Vagina (tissue), 2 donors: ENCODE measurements around the gene ZRANB3.

Experiments used
- CTCF ChIP-seq, 3 experiments: fragments of 450-650 bp in 2 of 3; fragments of 200-600 bp in 1 of 3; sonication (generic) in 1 of 3; IDR thresholded peaks; one replicate each; pipeline ENCODE4 v1.5.1; 2017 to 2019; ENCODE audit warnings: antibody characterized with exemption in 3 of 3, mild to moderate bottlenecking in 2 of 3, moderate library complexity in 2 of 3
- POLR2AphosphoS5 ChIP-seq, 2 donors: sonication (generic); formaldehyde crosslinking; IDR thresholded peaks; one replicate each; pipeline ENCODE4 v1.9.0; 2017; ENCODE audit warnings: antibody characterized with exemption in 2 of 2, mild to moderate bottlenecking in 2 of 2, low read depth in 1 of 2; ENCODE audit not compliant: insufficient read depth in 1 of 2

DNA sequence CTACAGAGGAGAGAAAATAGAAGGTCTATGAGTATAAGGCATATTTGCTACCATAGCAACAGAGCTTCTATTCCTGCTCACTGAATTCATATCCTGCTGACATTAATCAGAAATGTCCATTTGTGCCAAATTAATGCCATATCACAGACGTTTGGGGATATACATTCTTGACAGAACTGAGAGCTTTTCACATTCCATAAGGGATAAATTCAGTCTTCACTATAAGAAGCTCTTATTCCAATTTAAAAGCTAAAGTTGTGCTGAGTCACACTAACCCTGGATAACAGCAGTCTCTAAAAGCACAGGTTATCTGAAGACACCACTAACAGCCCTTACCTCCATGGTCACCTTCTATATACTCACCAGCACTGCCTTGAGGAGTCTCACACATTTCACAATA lies 300.9 kb downstream of the ZRANB3 start:
- TF ChIP-seq CTCF (IDR thresholded peaks at IDR 0.05) (no peak), POLR2AphosphoS5 (IDR thresholded peaks at IDR 0.05; ENCODE audit: insufficient read depth in 1 of 2, low read depth in 1 of 2) (no peak)
